Measurements from ENCODE around the gene LAMA5.

LAMA5 gene

GRCh38 chr20:62367136-62367632 lies at the start of gene LAMA5:
Gene LAMA5, minus strand, starts transcription at chr20:62367312. Its CDS starts 67 bp downstream, at chr20:62367245.
- DNase-seq: peak in 2 of 14 donors; percentile 27 to 46

GRCh38 chr20:62415354-62416111 lies 48.4 kb upstream of the LAMA5 start:
- DNase-seq: no peak

DNA sequence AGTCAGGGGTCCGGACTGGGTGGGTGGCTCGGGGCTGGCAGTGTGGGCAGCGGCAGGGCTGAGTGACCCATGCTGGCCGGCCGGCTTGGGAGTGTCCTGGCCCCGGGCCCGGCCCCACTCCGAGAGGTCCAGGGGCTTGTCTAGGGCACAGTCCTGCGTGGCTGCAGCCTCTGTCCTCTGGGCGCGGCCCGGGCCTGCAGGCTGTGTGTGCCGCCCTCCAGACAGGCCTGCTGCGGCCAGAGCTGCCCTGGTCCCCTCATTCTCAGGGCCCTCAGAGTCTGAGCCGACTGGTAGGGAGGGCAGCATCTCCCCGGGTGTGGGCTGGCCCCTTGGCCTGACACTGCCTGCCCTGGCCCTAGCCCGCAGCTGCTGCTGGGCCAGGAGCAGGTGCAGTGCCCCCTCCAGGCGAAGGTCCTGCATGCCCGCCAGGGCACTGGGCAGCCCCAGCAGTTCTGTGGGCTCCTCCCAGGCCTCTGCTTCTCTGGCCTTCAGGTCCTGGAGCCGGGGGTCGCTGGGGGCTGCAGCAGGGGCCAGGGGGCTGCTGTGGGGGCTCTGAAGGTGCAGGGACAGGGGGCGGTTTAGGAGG lies 46.9 kb upstream of the LAMA5 start:
- no peak for DNase-seq

DNA sequence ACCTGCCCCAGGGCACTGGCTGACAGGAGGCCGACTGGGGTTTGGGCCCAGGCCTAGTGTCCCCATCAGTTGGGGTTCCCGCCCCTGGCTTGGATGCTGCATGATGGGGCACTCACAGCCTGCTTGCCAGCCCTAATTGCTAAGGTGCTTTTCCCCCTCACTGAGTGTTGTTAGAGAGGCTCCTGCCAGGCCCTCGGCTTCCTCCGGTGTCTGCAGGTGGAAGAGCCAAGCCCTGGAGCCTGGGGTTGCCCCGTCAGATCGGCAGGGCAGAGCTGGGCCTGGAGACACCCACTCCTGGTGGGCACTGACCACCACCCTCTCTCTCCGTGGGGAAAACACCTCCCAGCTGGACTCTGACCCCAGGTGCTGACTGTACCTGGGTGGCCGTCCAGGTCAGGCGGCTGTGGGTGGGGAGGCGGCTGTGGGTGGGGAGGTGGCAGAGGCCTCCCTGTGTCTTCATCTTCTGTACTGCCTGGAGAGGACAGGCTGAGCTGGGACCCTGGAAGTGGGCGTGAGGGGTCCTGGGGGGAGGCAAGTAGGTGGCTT lies 46.0 kb upstream of the LAMA5 start:
- DNase-seq: no peak

- no peak for DNase-seq
These were observed 45.3 kb upstream of the LAMA5 start for GRCh38 chr20:62412194-62413024.

DNA sequence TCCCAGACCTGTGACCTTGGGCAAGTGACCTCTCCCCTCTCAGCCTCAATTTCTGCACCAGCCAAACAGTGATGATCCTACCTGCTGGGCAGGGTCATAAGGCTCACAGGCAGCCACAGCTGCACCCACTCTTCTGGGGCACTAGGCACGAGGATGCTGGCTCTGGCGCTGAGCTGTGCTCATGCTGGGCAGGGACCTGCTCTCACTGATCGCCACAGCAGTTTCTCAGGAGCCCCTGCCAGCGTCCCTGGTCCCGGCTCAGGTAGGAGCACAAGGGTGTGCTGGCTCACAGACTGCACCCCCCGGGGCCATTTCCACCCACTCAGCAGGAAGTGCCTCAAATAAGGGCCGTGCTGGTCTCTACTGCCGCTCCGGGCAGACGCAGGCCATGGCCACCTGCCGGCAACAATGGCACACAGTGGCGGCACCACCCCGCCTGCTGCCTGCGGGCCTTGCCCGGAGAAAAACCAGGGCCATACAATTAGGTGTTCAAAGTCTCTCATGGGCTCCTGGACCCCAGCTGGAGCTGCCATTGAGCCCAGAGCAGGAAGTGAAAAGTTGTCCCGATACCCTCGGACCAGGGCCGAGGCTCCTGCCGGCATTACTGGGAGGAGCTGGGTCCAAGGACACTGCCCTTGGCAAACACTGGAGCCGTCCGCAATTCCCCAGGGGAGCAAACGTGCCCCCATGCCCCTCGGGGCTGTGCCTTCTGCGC lies 44.5 kb upstream of the LAMA5 start:
- DNase-seq: no peak

GRCh38 chr20:62410746-62411478 lies 43.8 kb upstream of the LAMA5 start:
- no peak for DNase-seq

- peak in 1 of 14 donors; percentile 6 for DNase-seq
These were observed 43.0 kb upstream of the LAMA5 start for GRCh38 chr20:62409931-62410745.

DNA sequence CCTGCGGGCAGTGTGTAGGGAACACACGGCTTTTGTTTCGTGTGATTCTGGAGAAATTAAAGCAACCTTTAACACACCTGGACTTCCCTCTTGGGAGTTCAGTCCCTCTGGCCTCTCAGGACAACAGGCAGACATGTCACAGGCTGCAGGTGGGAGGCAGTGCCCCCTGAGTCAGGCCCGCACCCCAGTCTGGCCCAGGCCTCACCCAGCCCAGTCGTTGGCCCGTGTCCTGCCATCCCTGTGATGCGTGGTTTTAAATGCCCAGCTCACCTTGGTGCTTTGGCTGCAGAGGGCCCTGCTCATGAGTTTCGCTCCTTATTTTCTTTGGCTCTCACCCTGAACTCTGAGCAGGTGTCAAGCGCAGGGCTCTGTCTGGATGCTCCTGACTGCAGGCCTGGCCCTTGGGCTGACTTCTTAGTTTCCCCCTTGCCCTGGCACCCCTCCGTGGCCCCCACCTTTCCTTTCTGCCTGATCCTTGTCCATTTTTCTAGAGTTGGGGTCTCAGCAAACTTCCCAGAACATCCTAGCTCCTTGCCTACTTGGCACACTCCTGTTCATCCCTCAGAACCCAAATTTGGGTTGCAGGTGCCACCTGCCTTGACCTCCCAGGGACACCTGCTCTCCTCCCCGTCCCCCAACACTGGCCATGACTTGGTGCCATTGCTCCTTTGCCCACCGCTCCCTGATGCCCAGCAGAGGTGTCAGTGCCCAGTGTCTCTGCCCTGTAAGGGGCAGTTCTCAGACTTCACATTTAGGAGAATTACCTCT lies 42.2 kb upstream of the LAMA5 start:
- DNase-seq: no peak

GRCh38 chr20:62408640-62409039 lies 41.5 kb upstream of the LAMA5 start:
- DNase-seq: no peak

DNA sequence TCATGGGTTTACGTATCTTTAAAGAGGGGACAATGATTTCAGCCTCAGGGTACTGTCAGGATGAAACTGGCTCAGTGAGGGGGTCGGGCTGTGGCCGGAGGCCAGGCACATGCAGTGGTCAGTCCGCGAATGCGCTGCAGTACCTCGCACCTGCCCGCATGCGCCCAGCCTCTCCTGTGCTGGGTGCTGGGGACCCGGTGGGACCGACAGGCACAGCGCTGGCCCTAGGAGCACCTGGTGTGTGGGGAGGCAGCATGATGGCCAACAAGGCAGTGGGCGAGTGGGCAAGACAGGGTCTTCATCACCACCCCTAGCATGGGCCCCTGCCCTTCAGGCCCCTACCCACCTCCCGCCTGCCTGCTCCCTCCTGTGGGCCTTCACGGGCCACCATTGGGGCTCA lies 40.9 kb upstream of the LAMA5 start:
- peak in 1 of 14 donors; percentile 11 for DNase-seq

- peak in 13 of 14 donors; percentile 46 to 92 (median 82) for DNase-seq
These were observed 40.3 kb upstream of the LAMA5 start, which contains the start of gene CABLES2 for GRCh38 chr20:62407221-62407992. Gene CABLES2, minus strand, starts transcription at chr20:62407285. Its CDS starts 9 bp downstream, at chr20:62407276.

DNA sequence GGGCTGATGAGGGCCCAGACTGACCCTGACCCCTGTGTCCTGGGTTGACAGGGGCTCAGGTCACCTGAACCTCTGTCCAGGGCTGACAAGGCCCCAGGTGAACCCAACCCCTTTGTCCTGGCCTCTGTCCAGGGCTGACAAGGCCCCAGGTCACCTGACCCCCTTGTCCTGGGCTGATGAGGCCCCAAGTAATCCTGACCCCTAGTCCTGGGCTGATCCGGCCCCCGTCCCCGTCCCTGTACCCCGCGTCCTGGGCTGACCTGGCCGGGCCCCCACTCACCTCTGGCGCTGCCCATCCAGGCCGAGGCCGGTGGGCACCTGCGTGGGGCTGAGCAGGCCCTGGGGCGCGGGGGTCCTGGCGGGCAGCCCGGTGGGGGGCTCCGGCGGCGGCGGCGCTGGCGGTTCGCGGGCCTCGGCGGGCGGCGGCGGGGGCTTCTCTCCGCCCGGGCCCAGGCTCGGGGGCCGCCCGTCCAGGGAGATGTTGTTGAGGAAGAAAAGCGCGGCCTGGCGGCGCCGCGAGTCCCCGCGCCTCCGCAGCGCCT lies 39.6 kb upstream of the LAMA5 start:
- peak in 1 of 14 donors; percentile 22 for DNase-seq

GRCh38 chr20:62405981-62406513 lies 38.9 kb upstream of the LAMA5 start:
- DNase-seq: no peak

DNA sequence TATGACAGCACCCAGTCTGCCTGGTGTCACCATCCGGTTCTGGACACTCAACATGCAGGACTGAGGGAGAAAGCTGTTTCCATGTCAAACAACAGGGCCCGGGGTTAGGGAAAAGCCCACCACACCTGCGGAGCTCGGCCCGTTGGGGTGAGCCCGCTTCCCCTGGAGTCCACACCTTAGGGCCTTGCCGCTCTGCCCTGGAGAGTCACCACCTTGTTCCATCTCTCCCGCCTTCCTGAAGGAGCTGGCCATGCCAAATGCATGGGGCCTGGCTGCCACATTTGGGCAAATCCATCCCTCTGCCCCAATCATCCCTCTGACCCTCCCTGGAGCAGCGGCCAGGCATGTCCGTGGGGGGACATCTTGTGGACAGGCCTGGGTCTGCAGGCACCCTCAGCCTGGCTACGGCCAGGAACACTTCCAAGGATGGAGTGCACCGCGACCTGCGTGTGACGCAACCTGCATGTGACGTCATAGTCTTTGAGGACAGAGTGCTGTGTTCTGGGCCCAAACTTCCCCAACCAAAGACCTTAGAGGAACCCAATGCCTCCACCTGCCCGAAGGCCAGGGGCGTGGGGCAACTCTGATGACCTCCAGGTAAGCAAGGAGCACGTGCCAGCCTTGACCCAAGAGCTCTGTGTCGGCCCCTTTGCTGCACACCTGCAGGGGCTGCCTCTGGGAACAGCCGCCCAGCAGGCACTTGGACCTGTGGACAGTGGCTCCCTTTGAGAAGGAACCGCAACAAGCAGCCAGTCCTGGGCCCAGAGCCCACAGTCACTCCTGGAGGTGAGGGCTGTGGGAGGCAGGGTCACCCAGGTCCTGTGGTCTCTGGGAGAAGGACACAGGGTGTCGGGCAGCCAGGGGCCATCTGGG lies 38.2 kb upstream of the LAMA5 start:
- DNase-seq: peak in 4 of 14 donors; percentile 14 to 77 (median 16)

GRCh38 chr20:62404761-62405107 lies 37.6 kb upstream of the LAMA5 start:
- no peak for DNase-seq

DNA sequence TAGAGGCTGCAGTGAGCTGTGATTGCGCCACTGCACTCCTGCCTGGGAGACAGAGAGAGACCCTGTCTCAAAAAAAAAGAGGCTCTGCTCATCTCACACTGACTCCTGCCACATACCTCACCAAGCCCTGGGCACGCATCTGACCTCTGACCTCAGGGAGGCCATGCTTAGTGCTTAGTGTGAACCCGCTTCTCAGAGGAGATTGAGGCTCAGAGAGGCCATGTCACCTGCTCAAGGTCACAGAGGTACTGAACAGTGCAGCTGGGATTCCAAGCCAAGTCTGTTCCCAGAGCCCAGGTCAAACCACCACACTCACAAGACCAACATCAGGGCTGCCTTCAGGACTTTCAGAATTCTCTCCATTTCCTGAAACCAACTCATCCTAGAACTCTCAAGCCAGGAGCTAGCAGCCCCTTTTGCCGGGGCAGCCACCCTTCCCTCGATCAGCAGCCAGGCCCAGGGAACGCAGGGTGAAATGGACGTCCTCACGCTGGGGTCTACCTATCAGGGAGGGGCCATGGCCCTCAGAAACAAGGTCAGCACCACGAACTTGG lies 37.1 kb upstream of the LAMA5 start:
- DNase-seq: no peak

Data from C1 segment of cervical spinal cord (tissue), 14 donors.